ENCODE data around the gene NEURL4.
"Not testable (repeated sequence)": the region's sequence is repeated elsewhere in the genome, so short reads cannot be mapped to it uniquely, and the experiment has no call there.

DNA sequence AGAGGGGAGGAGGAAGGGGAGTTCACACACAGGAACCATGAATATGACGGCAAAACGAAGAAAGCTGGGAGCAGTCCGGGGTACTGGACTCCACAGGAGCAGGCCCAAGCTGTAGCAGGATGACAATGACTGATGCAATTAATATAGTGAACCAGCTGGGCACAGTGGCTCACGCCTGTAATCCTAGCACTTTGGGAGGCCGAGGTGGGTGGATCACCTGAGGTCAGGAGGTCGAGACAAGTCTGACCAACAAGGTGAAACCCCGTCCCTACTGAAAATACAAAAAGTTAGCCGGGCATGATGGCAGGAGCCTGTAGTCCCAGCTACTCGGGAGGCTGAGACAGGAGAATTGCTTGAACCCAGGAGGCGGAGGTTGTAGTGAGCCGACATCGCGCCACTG lies 6.6 kb upstream of the NEURL4 start:
- TF ChIP-seq POLR2A (IDR thresholded peaks at IDR 0.05); POLR2AphosphoS5 (IDR thresholded peaks at IDR 0.05); EP300 (IDR thresholded peaks at IDR 0.05; ENCODE audit: low read depth): not testable (repeated sequence)
- TF ChIP-seq, protein P1, sequence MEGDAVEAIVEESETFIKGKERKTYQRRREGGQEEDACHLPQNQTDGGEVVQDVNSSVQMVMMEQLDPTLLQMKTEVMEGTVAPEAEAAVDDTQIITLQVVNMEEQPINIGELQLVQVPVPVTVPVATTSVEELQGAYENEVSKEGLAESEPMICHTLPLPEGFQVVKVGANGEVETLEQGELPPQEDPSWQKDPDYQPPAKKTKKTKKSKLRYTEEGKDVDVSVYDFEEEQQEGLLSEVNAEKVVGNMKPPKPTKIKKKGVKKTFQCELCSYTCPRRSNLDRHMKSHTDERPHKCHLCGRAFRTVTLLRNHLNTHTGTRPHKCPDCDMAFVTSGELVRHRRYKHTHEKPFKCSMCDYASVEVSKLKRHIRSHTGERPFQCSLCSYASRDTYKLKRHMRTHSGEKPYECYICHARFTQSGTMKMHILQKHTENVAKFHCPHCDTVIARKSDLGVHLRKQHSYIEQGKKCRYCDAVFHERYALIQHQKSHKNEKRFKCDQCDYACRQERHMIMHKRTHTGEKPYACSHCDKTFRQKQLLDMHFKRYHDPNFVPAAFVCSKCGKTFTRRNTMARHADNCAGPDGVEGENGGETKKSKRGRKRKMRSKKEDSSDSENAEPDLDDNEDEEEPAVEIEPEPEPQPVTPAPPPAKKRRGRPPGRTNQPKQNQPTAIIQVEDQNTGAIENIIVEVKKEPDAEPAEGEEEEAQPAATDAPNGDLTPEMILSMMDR (IDR thresholded peaks at IDR 0.05), result not testable (repeated sequence)
